Body of pancreas (tissue), 4 donors: ENCODE results near the gene MYH11. TPM values are rescaled to one million over a fixed set of nuclear protein-coding genes. Genes with fewer than 3 reads are reported as not detected.

Experiments used
- ATAC-seq: fragments of 150-250 bp; one replicate; pipeline ENCODE4 v1.9.1; 2016
- DNase-seq, 4 donors: peaks; one replicate each; pipeline ENCODE4 v3.0.0-alpha.2; 2019
- H3K27ac ChIP-seq, 4 donors: fragments of 200-600 bp; sonication (generic); 1 replicate in 3 of 4; 2 replicates in 1 of 4; pipeline versions ENCODE4 v1.5.1 to v1.6.1; 2016 to 2019; ENCODE audit warnings: mild to moderate bottlenecking in 1 of 4, mixed read lengths in 1 of 4, moderate library complexity in 1 of 4
- H3K27me3 ChIP-seq, 2 donors: fragments of 200-600 bp; sonication (generic); one replicate each; pipeline ENCODE4 v1.6.0; 2016; ENCODE audit warnings: mild to moderate bottlenecking in 1 of 2
- H3K36me3 ChIP-seq, 2 donors: fragments of 200-600 bp; sonication (generic); replicated peaks in 1 of 2; 2 replicates each; pipeline ENCODE4 v1.5.1; 2016; ENCODE audit warnings: low read depth in 2 of 2; ENCODE audit not compliant: insufficient read depth in 1 of 2
- H3K4me1 ChIP-seq: fragments of 200-600 bp; sonication (generic); one replicate; pipeline ENCODE4 v1.6.0; 2016
- H3K4me3 ChIP-seq, 2 donors: fragments of 200-600 bp; sonication (generic); 1 replicate in 1 of 2; 2 replicates in 1 of 2; pipeline ENCODE4 v1.5.1; 2016 to 2019
- H3K9me3 ChIP-seq, 3 donors: fragments of 200-600 bp; sonication (generic); 1 replicate in 2 of 3; 2 replicates in 1 of 3; pipeline ENCODE4 v1.5.1; 2016
- POLR2A ChIP-seq, 3 donors: fragments of 450-650 bp; IDR thresholded peaks; one replicate each; pipeline ENCODE4 v1.6.1; 2016; ENCODE audit warnings: antibody characterized with exemption in 3 of 3, mild to moderate bottlenecking in 2 of 3
- WGBS, 2 donors: methylation state at CpG; one replicate each; pipeline ENCODE4 v1.1.5; 2017; 5-methylcytosine and 5-hydroxymethylcytosine counted together
- intact Hi-C: fragments of 100-400 bp; cut with DNase I; formaldehyde crosslinking; loops from one replicate; pipeline ENCODE4 v1.15.1; 2023
- total RNA-seq, 2 donors: library from RNA; depleted of rRNA; stranded (reverse); fragments of >200 nt; gene quantifications; one replicate each; pipeline ENCODE4 v1.1.0, GENCODE V29; 2016
- TF ChIP-seq, protein P1 (sequence below), 7 experiments: fragments of 450-650 bp in 4 of 7; fragments of 200-600 bp in 3 of 7; sonication (generic) in 3 of 7; IDR thresholded peaks; one replicate each; pipeline ENCODE4 v1.5.1; 2016 to 2019; ENCODE audit warnings: antibody characterized with exemption in 7 of 7

Gene MYH11
- total RNA-seq, 2 donors from 2014 or later = 14.2 to 19.7 TPM

DNA sequence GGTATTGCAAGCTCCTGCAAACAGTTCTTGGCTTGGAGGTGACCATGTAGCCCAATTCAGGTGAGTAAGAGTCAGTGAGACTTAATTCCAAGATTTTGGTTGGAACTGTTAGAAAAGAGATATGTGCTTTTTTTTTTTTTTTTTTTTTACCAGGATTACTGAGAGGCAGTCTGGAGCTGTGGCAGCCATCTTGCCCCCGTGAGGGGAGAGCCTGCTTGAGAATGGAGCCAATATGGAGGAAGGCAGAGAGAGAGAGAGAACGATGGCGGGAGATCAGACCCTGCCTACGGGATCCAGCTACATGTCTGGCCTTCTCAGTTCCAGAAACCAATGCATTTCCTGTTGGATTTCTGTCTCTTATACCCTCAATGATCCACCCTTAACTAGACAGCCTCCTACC lies 97.8 kb downstream of the MYH11 start:
- no peaks in the 10 kb centered on the region for H3K36me3 ChIP-seq
- no peak for TF ChIP-seq POLR2A (IDR thresholded peaks at IDR 0.05)
- TF ChIP-seq, protein P1, sequence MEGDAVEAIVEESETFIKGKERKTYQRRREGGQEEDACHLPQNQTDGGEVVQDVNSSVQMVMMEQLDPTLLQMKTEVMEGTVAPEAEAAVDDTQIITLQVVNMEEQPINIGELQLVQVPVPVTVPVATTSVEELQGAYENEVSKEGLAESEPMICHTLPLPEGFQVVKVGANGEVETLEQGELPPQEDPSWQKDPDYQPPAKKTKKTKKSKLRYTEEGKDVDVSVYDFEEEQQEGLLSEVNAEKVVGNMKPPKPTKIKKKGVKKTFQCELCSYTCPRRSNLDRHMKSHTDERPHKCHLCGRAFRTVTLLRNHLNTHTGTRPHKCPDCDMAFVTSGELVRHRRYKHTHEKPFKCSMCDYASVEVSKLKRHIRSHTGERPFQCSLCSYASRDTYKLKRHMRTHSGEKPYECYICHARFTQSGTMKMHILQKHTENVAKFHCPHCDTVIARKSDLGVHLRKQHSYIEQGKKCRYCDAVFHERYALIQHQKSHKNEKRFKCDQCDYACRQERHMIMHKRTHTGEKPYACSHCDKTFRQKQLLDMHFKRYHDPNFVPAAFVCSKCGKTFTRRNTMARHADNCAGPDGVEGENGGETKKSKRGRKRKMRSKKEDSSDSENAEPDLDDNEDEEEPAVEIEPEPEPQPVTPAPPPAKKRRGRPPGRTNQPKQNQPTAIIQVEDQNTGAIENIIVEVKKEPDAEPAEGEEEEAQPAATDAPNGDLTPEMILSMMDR (IDR thresholded peaks at IDR 0.05) = no peak
- intact Hi-C loops = no loop called here
- H3K4me1 ChIP-seq = no peaks in the 10 kb centered on the region
- ATAC-seq = no peak
- H3K27me3 ChIP-seq = no peaks in the 10 kb centered on the region
- no peaks in the 10 kb centered on the region for H3K9me3 ChIP-seq
- WGBS, 2 donors = 85 to 91% methylated on average over 4 of the region's 4 CpGs
- no peak for DNase-seq
- H3K27ac ChIP-seq = no peak overlapping the region
- no peak overlapping the region for H3K4me3 ChIP-seq

- ATAC-seq (no peak), DNase-seq (no peak)
- Histone ChIP-seq H3K27me3 (no peaks in the 10 kb centered on the region), H3K4me1 (no peaks in the 10 kb centered on the region), H3K9me3 (no peaks in the 10 kb centered on the region), H3K4me3 (no peak overlapping the region), H3K36me3 (no peaks in the 10 kb centered on the region), H3K27ac (no peak overlapping the region)
- 79 to 83% methylated on average over 17 to 22 of the region's 23 CpGs for WGBS, 2 donors
- intact Hi-C loops = no loop called here
- TF ChIP-seq, protein P1 (IDR thresholded peaks at IDR 0.05) = no peak
- TF ChIP-seq POLR2A (IDR thresholded peaks at IDR 0.05) = no peak
These were observed 99.1 kb downstream of the MYH11 start for GRCh38 chr16:15757630-15758251.

GRCh38 chr16:15757077-15757386 lies 99.8 kb downstream of the MYH11 start:
- intact Hi-C loops = no loop called here

GRCh38 chr16:15754821-15755534 lies 101.8 kb downstream of the MYH11 start:
- Histone ChIP-seq H3K9me3 (no peaks in the 10 kb centered on the region), H3K27ac (no peak overlapping the region), H3K4me1 (no peaks in the 10 kb centered on the region), H3K36me3 (no peaks in the 10 kb centered on the region), H3K4me3 (no peak overlapping the region), H3K27me3 (no peaks in the 10 kb centered on the region)
- 92 to 94% methylated on average over 8 of the region's 8 CpGs for WGBS, 2 donors
- ATAC-seq (no peak), DNase-seq (no peak)
- intact Hi-C loops = no loop called here
- no peak for TF ChIP-seq POLR2A (IDR thresholded peaks at IDR 0.05)
- TF ChIP-seq, protein P1 (IDR thresholded peaks at IDR 0.05) = no peak

More at GRCh38 chr16:15757077-15757386, 99.8 kb downstream of the MYH11 start:
- Histone ChIP-seq H3K27me3 (no peaks in the 10 kb centered on the region), H3K9me3 (no peaks in the 10 kb centered on the region), H3K4me3 (no peak overlapping the region), H3K27ac (no peak overlapping the region), H3K36me3 (no peaks in the 10 kb centered on the region), H3K4me1 (no peaks in the 10 kb centered on the region)
- 78 to 83% methylated on average over 8 to 10 of the region's 10 CpGs for WGBS, 2 donors
- DNase-seq (no peak), ATAC-seq (no peak)
- no peak for TF ChIP-seq POLR2A (IDR thresholded peaks at IDR 0.05)
- TF ChIP-seq, protein P1 (IDR thresholded peaks at IDR 0.05) = no peak
